Ovary (tissue), 3 donors: ENCODE measurements around the gene QRICH1.

Experiments used
- CTCF ChIP-seq, 3 donors: fragments of 450-650 bp in 2 of 3; fragments of 200-600 bp in 1 of 3; IDR thresholded peaks; one replicate each; pipeline versions ENCODE4 v1.5.1 to v1.8.0; 2016 to 2022; ENCODE audit warnings: antibody characterized with exemption in 3 of 3, mild to moderate bottlenecking in 1 of 3
- EP300 ChIP-seq: sonication (generic); formaldehyde crosslinking; IDR thresholded peaks from one replicate; pipeline ENCODE4 v1.6.1; 2017; ENCODE audit warnings: antibody characterized with exemption
- donor health status: DM: no; HTN: no; CAD: no.

DNA sequence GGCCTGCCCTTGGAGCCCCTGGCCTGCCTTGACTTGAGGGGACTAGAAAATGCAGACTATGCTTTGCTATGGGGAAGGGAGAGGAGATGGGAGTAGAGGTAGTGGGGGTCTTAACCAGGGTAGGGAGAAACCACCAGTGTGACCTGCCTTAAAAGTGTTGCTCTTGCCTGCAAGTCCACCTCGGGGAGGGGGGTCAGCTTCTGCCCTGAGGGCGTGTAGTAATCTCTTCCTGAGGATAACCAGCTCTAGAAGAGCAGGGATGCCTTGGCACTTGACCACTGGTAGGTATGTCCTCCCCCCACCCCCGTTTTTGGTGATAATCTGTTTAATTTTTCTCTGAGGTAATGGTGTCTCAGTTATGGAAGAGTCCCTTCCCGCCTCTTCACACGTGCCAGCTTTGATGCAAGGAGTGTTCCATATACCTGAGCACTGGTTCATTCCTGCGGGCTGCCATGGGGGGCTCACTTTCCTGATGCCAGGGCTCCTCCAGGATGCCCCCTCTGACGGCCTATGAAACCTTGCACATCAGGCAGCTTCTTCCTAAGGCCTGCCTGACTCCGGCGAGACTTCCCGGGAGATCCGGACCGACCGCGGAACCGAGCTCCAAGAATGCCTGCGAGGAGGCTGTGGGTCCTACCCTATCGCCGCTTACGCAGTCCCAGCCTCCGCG is 104.6 kb downstream of the QRICH1 start:
- TF ChIP-seq CTCF (IDR thresholded peaks at IDR 0.05) (no peak), EP300 (no peak)
